ENCODE results near the gene LYSET.
"Not testable (repeated sequence)": the region's sequence is repeated elsewhere in the genome, so short reads cannot be mapped to it uniquely, and the experiment has no call there.

- not testable (repeated sequence) for TF ChIP-seq CTCF (IDR thresholded peaks at IDR 0.05; ENCODE audit: low read length); EZH2 (IDR thresholded peaks at IDR 0.05; ENCODE audit: borderline replicate concordance, low read length)
Observed at GRCh38 chr14:93165271-93166265, 19.5 kb upstream of the LYSET start.
